Astrocyte of the spinal cord (primary cell): ENCODE results near the gene CASKIN1.
A peak's percentile ranks its signal among the peaks of the same experiment; 100 is the strongest.

ENCODE experiments used
- DNase-seq: peaks from one replicate; pipeline ENCODE4 v3.0.0; 2011; ENCODE audit warnings: low read depth, low spot score
- H3K4me3 ChIP-seq: 2 replicates; pipeline ENCODE4 v1.5.1; 2011; ENCODE audit warnings: low read depth, mild to moderate bottlenecking, low read length, moderate library complexity
- in situ Hi-C: cut with HindIII; loops from 2 replicates; pipeline ENCODE4 v1.10.0; 2017; ENCODE audit warnings: low sequenced_read_pairs
- TF ChIP-seq, protein P1 (sequence below): IDR thresholded peaks from 2 replicates; pipeline ENCODE4 v1.5.1; 2012; ENCODE audit warnings: low read depth, mild to moderate bottlenecking, low read length, inconsistent platforms

Gene CASKIN1

GRCh38 chr16:2158262-2158638, 38.2 kb downstream of the CASKIN1 start:
- no peak overlapping the region for H3K4me3 ChIP-seq
- DNase-seq: no peak
- TF ChIP-seq, protein P1, sequence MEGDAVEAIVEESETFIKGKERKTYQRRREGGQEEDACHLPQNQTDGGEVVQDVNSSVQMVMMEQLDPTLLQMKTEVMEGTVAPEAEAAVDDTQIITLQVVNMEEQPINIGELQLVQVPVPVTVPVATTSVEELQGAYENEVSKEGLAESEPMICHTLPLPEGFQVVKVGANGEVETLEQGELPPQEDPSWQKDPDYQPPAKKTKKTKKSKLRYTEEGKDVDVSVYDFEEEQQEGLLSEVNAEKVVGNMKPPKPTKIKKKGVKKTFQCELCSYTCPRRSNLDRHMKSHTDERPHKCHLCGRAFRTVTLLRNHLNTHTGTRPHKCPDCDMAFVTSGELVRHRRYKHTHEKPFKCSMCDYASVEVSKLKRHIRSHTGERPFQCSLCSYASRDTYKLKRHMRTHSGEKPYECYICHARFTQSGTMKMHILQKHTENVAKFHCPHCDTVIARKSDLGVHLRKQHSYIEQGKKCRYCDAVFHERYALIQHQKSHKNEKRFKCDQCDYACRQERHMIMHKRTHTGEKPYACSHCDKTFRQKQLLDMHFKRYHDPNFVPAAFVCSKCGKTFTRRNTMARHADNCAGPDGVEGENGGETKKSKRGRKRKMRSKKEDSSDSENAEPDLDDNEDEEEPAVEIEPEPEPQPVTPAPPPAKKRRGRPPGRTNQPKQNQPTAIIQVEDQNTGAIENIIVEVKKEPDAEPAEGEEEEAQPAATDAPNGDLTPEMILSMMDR: no peak
- in situ Hi-C loops: no loop called here

GRCh38 chr16:2157480-2158261, 38.7 kb downstream of the CASKIN1 start:
- H3K4me3 ChIP-seq: no peak overlapping the region
- in situ Hi-C loops: no loop called here
- no peak for DNase-seq
- TF ChIP-seq, protein P1: no peak

DNA sequence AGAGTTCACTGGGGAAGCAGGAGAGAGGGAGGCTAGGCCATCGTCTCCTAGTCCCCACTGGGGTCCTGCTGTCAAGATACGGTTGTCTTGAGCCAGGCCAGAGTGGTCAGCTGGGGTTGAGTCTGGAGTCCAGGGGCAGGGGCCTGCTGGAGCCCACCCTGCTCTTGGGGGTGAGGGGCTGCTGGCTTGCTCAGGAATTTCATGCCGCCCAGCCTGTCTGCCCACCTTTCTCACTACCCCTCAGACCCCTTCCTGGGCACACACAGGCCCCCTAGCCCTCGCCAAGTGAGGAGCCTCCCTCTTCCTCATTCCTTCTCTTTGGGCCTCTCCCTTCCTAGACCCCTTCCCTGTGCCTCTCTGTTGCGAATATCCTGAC, 39.6 kb downstream of the CASKIN1 start:
- in situ Hi-C loops: no loop called here
- peak overlapping the region; percentile 90 for H3K4me3 ChIP-seq
- TF ChIP-seq, protein P1: no peak
- DNase-seq: no peak

DNA sequence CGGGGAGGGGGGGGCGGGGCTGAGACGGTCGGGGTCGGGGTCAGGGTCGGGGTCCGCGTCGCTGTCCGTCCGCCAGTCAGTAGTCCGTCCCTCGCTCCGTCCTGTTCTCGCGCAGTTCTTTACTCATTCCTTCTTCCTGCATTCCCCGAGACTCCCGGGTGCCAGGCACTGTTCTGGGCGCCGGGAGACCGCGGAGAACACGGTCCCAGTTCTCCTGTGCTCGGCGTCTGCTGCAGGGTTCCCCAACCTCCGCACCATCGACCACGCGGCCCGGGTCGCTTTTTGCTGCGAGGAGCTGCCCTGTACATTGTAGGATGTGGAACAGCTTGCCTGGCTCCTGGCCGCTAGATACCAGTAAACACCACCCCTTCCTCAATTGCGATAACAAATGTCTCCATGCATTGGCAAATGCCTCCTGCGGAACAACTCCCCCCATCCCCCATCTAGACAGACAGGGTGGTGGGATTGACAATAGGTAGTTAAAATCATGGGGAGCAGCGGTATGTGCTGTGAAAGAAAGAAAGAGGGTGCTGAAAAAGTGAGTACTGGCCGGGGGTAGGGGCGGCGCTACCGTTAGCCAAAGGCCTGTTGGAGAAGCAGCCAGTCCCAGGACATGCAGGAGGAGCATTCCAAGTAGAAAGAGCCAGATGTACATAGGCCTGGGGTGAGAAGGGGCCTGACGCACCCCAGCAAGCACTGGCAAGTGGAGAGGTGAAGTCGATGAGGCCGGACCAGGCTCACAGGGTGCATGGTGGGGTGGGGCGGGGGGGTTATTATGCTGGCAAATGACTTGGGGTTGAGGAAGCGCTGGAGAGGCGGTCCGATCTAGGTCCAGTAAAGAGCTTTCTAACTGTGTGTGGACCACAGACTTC, 40.2 kb downstream of the CASKIN1 start:
- H3K4me3 ChIP-seq: peak overlapping the region; percentile 90
- TF ChIP-seq, protein P1: no peak
- in situ Hi-C loops: no loop called here
- DNase-seq: peak; percentile 67

DNA sequence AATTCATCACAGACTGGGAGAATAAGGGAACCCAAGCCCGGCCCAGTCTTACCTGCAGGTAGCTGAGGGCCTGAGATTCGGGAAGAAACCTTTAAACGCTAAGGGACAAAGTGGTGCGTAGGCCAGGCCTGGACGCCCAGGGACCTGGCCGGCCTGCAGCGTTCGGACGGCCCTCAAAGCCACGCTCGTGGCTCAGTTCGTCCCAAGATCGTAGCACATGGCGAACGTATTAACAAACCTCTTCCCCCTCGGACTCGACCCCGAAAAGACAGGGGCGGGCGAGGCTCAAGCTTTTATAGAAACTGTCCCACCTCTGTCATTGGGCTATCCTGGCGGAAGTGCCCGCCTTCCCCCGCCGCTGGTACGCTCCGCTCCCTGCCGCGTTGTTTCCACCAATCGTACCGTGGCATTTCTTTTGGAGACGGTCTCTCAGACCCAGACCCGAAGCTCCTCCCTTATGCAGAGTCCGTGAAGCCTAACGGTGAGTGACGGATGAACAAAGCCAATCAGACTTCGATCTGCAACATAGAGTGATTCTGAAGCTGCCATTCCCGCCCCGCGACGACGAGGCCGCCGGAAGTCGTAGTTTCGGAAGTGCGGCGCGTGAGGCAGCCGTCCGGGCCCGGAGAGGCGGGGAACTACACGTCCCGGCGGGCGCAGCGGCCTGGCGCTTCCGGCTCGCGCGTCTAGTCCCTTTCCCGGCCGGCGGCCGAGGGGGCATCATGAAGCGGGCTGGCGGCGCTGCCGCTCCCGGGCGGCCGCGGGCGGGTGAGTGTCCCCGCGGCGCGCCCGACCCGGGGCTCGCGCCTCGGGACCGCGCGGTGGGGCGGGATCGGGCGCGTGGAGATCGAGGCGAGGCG, 41.1 kb downstream of the CASKIN1 start, which contains the start of gene TRAF7:
Gene TRAF7 (plus strand): TSS at position 692 of the 860 bp plus-strand sequence. CDS start 8,139 bp downstream, outside the sequence.
- TF ChIP-seq, protein P1: no peak
- peak within 1 kb of the TSS; percentile 98 for H3K4me3 ChIP-seq
- in situ Hi-C loops: no loop called here

GRCh38 chr16:2154533-2155090, 41.8 kb downstream of the CASKIN1 start:
- TF ChIP-seq, protein P1: no peak
- peak overlapping the region; percentile 98 for H3K4me3 ChIP-seq
- no peak for DNase-seq
- in situ Hi-C loops: no loop called here

More for the DNA sequence above, 41.1 kb downstream of the CASKIN1 start, which contains the start of gene TRAF7:
- DNase-seq: peak; percentile 100
